Mesendoderm (in vitro differentiated cells): ENCODE measurements around the gene DNAJC13.

Source experiments
- DNase-seq: peaks from one replicate; pipeline ENCODE4 v3.0.0; 2013
- H2AK5ac ChIP-seq: 2 replicates; pipeline ENCODE4 v1.6.1; 2013; ENCODE audit warnings: low read length, inconsistent platforms
- H2BK120ac ChIP-seq: 2 replicates; pipeline ENCODE4 v1.6.1; 2013; ENCODE audit warnings: low read depth, mild to moderate bottlenecking, low read length, moderate library complexity, mixed read lengths
- H2BK15ac ChIP-seq: replicated peaks from 2 replicates; pipeline ENCODE4 v1.6.1; 2013; ENCODE audit warnings: low read depth, mild to moderate bottlenecking, moderate library complexity
- H2BK5ac ChIP-seq: 2 replicates; pipeline ENCODE4 v1.6.1; 2013; ENCODE audit warnings: low read length, inconsistent platforms
- H3K18ac ChIP-seq: 2 replicates; pipeline ENCODE4 v1.6.1; 2013; ENCODE audit warnings: mild to moderate bottlenecking, low read length, mixed read lengths
- H3K23ac ChIP-seq: one replicate; pipeline ENCODE4 v1.6.1; 2013; ENCODE audit warnings: low read length
- H3K27ac ChIP-seq: 2 replicates; pipeline ENCODE4 v1.5.1; 2013; ENCODE audit warnings: low read depth, mild to moderate bottlenecking, inconsistent platforms, low read length, moderate library complexity
- H3K27me3 ChIP-seq: 2 replicates; pipeline ENCODE4 v1.6.1; 2013; ENCODE audit warnings: low read length, control low read depth, mild to moderate bottlenecking, inconsistent platforms; ENCODE audit not compliant: insufficient read depth, poor library complexity
- H3K36me3 ChIP-seq: 2 replicates; pipeline ENCODE4 v1.6.1; 2013; ENCODE audit warnings: low read length, inconsistent platforms; ENCODE audit not compliant: control insufficient read depth, insufficient read depth
- H3K4ac ChIP-seq: one replicate; pipeline ENCODE4 v1.6.1; 2013; ENCODE audit warnings: low read depth, mild to moderate bottlenecking, low read length, moderate library complexity
- H3K4me1 ChIP-seq: 2 replicates; pipeline ENCODE4 v1.6.1; 2013; ENCODE audit warnings: low read depth, low read length, inconsistent platforms; ENCODE audit not compliant: control insufficient read depth
- H3K4me2 ChIP-seq: 2 replicates; pipeline ENCODE4 v1.6.1; 2013; ENCODE audit warnings: low read length
- H3K4me3 ChIP-seq: 2 replicates; pipeline ENCODE4 v1.5.1; 2013; ENCODE audit warnings: mild to moderate bottlenecking, low read length
- H3K56ac ChIP-seq: one replicate; pipeline ENCODE4 v1.6.1; 2013; ENCODE audit warnings: low read length
- H3K79me1 ChIP-seq: 2 replicates; pipeline ENCODE4 v1.6.1; 2013; ENCODE audit warnings: low read length, inconsistent platforms
- H3K79me2 ChIP-seq: 2 replicates; pipeline ENCODE4 v1.6.1; 2013; ENCODE audit warnings: mild to moderate bottlenecking, low read length; ENCODE audit not compliant: control insufficient read depth, insufficient read depth
- H3K9ac ChIP-seq: 2 replicates; pipeline ENCODE4 v1.6.1; 2013; ENCODE audit warnings: low read length, inconsistent platforms
- H4K5ac ChIP-seq: one replicate; pipeline ENCODE4 v1.6.1; 2013; ENCODE audit warnings: low read length
- H4K8ac ChIP-seq: one replicate; pipeline ENCODE4 v1.6.1; 2013; ENCODE audit warnings: low read depth, mild to moderate bottlenecking, control low read depth, low read length, moderate library complexity
- WGBS: extraction: QIAGEN DNeasy Blood & Tissue Kit; methylation state at CpG from one replicate; pipeline ENCODE4 v1.1.7; 2013; ENCODE audit warnings: low lambda C conversion rate, missing lambda C conversion rate; ENCODE audit not compliant: insufficient coverage; ENCODE audit errors: extremely low coverage; 5-methylcytosine and 5-hydroxymethylcytosine counted together

DNAJC13 gene

DNA sequence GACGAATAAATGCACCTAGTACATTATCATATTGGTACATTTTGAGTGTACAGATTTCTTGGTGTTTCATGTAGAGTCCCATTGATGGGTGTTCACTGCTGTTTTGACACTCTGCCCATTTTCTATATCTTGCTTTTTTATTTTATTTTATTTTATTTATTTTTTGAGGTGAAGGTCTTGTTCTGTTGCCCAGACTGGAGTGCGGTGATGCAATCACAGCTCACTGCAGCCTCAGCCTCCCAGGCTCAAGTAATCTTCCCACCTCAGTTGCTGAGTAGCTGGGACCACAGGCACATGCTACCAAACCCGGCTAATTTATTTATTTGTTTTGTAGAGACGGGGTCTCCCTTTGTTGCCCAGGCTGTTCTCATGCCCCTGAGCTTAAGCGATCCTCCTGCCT lies 44.2 kb downstream of the DNAJC13 start:
- Histone ChIP-seq H3K56ac (no peak overlapping the region), H3K27me3 (no peaks in the 10 kb centered on the region), H3K4me2 (no peak overlapping the region), H4K5ac (no peak overlapping the region), H2BK15ac (no peak overlapping the region), H3K79me1 (no peaks in the 10 kb centered on the region), H3K9ac (no peak overlapping the region), H3K4ac (no peak overlapping the region), H3K23ac (no peak overlapping the region), H3K36me3 (no peaks in the 10 kb centered on the region), H3K27ac (no peak overlapping the region), H4K8ac (no peak overlapping the region), H3K4me1 (no peaks in the 10 kb centered on the region), H2BK5ac (no peak overlapping the region), H3K18ac (no peak overlapping the region), H3K4me3 (no peak overlapping the region), H2AK5ac (no peak overlapping the region), H2BK120ac (no peak overlapping the region), H3K79me2 (no peaks in the 10 kb centered on the region)
- no peak for DNase-seq
- WGBS, result no CpG with 5 or more reads among the region's 5 CpGs

DNA sequence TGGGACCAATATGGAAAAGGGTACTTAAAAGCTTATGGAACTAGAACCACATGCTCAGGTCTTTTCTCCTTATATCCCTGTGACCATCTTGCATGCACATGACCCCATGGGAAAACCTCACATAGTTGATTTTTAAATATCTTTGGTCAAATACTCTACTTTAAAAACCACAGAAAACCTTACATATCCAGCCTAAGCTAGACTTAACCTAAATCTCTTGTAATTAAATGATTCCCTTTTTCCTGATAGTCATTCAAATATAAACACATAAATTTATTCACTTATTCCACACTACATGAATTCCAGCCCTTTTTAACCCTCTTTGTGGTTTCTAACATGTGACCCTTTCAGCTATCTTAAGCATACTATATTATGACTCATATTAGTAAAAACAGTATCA lies 46.8 kb downstream of the DNAJC13 start:
- Histone ChIP-seq H3K79me1 (no peaks in the 10 kb centered on the region), H3K79me2 (no peaks in the 10 kb centered on the region), H3K56ac (no peak overlapping the region), H3K4me1 (no peaks in the 10 kb centered on the region), H2BK15ac (no peak overlapping the region), H2AK5ac (no peak overlapping the region), H4K5ac (no peak overlapping the region), H2BK120ac (no peak overlapping the region), H3K4me3 (no peak overlapping the region), H3K36me3 (no peaks in the 10 kb centered on the region), H3K27me3 (no peaks in the 10 kb centered on the region), H2BK5ac (no peak overlapping the region), H4K8ac (no peak overlapping the region), H3K18ac (no peak overlapping the region), H3K9ac (no peak overlapping the region), H3K23ac (no peak overlapping the region), H3K4me2 (no peak overlapping the region), H3K4ac (no peak overlapping the region), H3K27ac (no peak overlapping the region)
- no peak for DNase-seq

DNA sequence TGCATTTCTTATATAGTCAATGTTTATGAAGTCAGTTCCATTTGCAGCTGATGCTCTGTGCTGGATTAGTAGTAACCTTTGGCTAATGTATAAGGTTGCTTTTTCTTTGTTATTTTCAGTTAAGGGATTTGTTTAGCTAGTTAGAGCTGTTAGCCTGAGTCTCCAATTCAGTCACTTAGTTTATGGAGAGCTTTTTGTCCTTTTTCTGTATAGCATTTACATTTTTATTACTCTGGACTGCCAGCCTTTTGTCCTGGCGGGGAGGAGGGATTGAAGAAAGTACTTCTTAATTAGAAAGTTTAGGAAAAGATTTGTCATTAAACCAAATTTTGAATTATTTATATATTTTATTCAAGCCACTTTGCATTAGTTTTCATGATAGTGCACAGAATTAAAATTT lies 52.0 kb downstream of the DNAJC13 start:
- no peak overlapping the region for H3K27ac ChIP-seq
- no peak for DNase-seq
- no peak overlapping the region for H3K56ac ChIP-seq
- H2BK5ac ChIP-seq, result no peak overlapping the region
- no peaks in the 10 kb centered on the region for H3K36me3 ChIP-seq
- H3K4me3 ChIP-seq, result no peak overlapping the region
- H3K27me3 ChIP-seq, result no peaks in the 10 kb centered on the region
- no peaks in the 10 kb centered on the region for H3K79me1 ChIP-seq
- no peak overlapping the region for H2BK120ac ChIP-seq
- no peak overlapping the region for H4K5ac ChIP-seq
- WGBS, result no CpG with 5 or more reads among the region's 1 CpG
- no peak overlapping the region for H3K18ac ChIP-seq
- no peak overlapping the region for H3K9ac ChIP-seq
- H3K23ac ChIP-seq, result no peak overlapping the region
- no peaks in the 10 kb centered on the region for H3K4me1 ChIP-seq
- H3K4ac ChIP-seq, result no peak overlapping the region
- no peak overlapping the region for H3K4me2 ChIP-seq
- H2AK5ac ChIP-seq, result no peak overlapping the region
- no peak overlapping the region for H2BK15ac ChIP-seq
- no peak overlapping the region for H4K8ac ChIP-seq
- no peaks in the 10 kb centered on the region for H3K79me2 ChIP-seq

DNA sequence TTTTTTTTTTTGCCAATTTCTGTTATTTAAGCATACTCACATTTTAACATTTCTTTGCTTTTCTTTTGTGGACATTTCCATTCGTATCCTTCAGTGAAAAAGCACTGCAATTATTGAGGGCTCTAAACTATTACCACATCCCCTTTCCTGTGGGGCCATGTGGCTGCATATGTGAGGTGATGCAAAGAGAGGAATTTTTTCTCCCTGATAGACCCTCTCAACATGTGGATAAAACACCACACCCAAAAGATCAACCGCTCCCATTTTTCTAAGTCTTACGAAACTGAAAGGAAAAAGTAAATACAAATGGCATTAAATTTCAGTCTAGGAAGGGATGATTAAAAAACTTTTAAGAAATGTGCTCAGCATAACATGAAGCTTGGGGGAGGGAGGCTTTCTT lies 68.8 kb downstream of the DNAJC13 start:
- H2AK5ac ChIP-seq, result no peak overlapping the region
- no peak overlapping the region for H3K4me3 ChIP-seq
- DNase-seq, result no peak
- H3K9ac ChIP-seq, result no peak overlapping the region
- H3K56ac ChIP-seq, result no peak overlapping the region
- WGBS, result no CpG with 5 or more reads among the region's 3 CpGs
- no peak overlapping the region for H2BK5ac ChIP-seq
- no peaks in the 10 kb centered on the region for H3K27me3 ChIP-seq
- no peaks in the 10 kb centered on the region for H3K4me1 ChIP-seq
- H2BK15ac ChIP-seq, result no peak overlapping the region
- H3K79me1 ChIP-seq, result no peaks in the 10 kb centered on the region
- H4K8ac ChIP-seq, result no peak overlapping the region
- H2BK120ac ChIP-seq, result no peak overlapping the region
- no peak overlapping the region for H3K4ac ChIP-seq
- no peak overlapping the region for H3K27ac ChIP-seq
- H3K36me3 ChIP-seq, result no peaks in the 10 kb centered on the region
- no peaks in the 10 kb centered on the region for H3K79me2 ChIP-seq
- H4K5ac ChIP-seq, result no peak overlapping the region
- H3K23ac ChIP-seq, result no peak overlapping the region
- H3K4me2 ChIP-seq, result no peak overlapping the region
- H3K18ac ChIP-seq, result no peak overlapping the region

DNA sequence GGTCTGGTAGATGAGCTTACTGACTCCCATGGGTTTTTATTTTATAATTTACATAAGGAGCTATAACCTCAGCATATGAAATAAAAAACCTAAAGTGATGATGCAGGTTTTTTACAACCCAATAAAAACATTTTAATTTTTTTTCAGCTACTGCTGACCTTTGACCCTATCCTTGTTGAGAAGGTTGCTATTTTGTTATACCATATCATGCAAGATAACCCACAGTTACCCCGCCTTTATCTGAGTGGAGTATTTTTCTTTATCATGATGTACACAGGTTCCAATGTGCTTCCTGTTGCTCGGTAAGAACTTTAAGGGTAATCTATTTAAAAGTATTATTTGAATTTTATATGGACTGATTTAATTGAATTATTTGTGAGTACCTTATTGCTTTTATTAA lies 70.8 kb downstream of the DNAJC13 start:
- H3K18ac ChIP-seq, result no peak overlapping the region
- no peak overlapping the region for H2BK15ac ChIP-seq
- no peak overlapping the region for H4K5ac ChIP-seq
- H3K9ac ChIP-seq, result no peak overlapping the region
- H3K4me3 ChIP-seq, result no peak overlapping the region
- no peak overlapping the region for H3K4ac ChIP-seq
- H2BK5ac ChIP-seq, result no peak overlapping the region
- DNase-seq, result no peak
- H4K8ac ChIP-seq, result no peak overlapping the region
- no peaks in the 10 kb centered on the region for H3K27me3 ChIP-seq
- H3K4me1 ChIP-seq, result no peaks in the 10 kb centered on the region
- H3K79me2 ChIP-seq, result no peaks in the 10 kb centered on the region
- H3K4me2 ChIP-seq, result no peak overlapping the region
- H2AK5ac ChIP-seq, result no peak overlapping the region
- H3K79me1 ChIP-seq, result no peaks in the 10 kb centered on the region
- no CpG with 5 or more reads among the region's 2 CpGs for WGBS
- H3K56ac ChIP-seq, result no peak overlapping the region
- no peak overlapping the region for H2BK120ac ChIP-seq
- no peaks in the 10 kb centered on the region for H3K36me3 ChIP-seq
- no peak overlapping the region for H3K27ac ChIP-seq
- no peak overlapping the region for H3K23ac ChIP-seq

DNA sequence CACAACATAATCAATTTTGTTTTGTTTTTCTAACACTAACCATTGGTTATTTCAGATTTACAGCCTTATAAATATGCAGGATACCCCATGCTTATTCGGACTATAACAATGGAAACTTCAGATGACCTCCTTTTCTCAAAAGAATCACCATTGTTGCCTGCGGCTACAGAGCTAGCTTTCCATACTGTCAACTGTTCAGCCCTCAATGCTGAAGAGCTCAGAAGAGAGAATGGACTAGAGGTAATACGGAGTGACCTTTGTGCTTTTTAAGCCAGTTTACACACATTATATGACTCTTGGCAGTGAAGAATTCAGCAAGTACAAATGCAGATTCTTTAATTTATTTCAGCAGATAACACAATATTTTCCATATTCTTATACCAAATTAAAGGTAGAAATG lies 81.8 kb downstream of the DNAJC13 start:
- Histone ChIP-seq H3K36me3 (peaks cover 2% of the 10 kb centered on the region), H3K9ac (no peak overlapping the region), H3K4me3 (no peak overlapping the region), H3K56ac (no peak overlapping the region), H3K27me3 (no peaks in the 10 kb centered on the region), H2BK15ac (no peak overlapping the region), H4K5ac (no peak overlapping the region), H3K4ac (no peak overlapping the region), H3K4me1 (no peaks in the 10 kb centered on the region), H2BK5ac (no peak overlapping the region), H2BK120ac (no peak overlapping the region), H3K79me2 (no peaks in the 10 kb centered on the region), H3K79me1 (no peaks in the 10 kb centered on the region), H2AK5ac (no peak overlapping the region), H3K18ac (no peak overlapping the region), H3K23ac (no peak overlapping the region), H3K27ac (no peak overlapping the region), H3K4me2 (no peak overlapping the region), H4K8ac (no peak overlapping the region)
- no peak for DNase-seq
- WGBS, result no CpG with 5 or more reads among the region's 3 CpGs
